ENCODE measurements around the gene ADCY4. TPM values are rescaled to one million over a fixed set of nuclear protein-coding genes. Genes with fewer than 3 reads are reported as not detected.

Gene ADCY4
- total RNA-seq, 1 experiment from 2014 or later: 0.17 TPM

DNA sequence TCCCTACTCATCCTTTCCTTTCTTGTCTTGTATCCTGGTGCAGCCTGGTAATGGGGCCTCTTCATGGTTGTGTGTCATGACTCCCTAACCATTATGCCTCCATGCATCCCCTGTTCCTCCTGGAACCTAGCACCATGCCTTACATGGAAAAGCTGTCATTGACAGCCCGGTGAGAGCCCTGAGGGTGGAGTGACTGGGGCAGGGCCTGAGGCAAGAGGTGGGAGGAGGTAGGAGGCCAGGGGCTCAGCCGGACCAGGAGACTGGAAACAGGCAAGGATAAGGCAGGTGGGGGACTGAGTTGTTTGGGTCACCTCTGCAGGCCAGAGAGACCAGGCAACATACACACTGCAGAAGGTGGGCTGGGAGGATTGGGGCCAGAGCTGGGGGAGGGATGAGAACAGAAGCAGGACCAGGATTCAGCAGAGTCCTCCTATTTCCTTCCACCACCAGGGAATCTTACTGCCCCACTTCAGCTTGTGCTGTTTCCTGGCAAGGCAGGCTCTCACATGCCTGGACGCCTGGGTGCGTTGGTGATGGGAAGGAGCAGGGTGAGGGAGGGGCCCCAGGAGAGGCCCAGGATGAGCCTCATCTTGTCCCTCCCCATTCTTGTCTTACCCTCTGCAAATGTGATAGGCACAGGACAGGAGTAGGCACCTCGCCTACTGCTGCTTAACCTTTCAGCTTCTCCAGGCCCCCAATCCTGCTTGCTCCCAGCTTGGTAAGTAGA, 25.2 kb downstream of the ADCY4 start, which contains the start of gene LTB4R2:
TSS of gene LTB4R2 (plus strand) at position 603 of the 727 bp plus-strand sequence. CDS start 525 bp downstream, outside the sequence.
- H3K36me3 ChIP-seq (replicated peaks; ENCODE audit: control insufficient read depth, insufficient read depth, low read length): peaks cover 22% of the 10 kb centered on the region
- no peak within 1 kb of the TSS for H3K4me3 ChIP-seq (ENCODE audit: insufficient read depth, low read depth, low read length)
- DNase-seq: no peak
- no peaks in the 10 kb centered on the region for H3K27me3 ChIP-seq (ENCODE audit: control insufficient read depth, insufficient read depth, low read length)

DNA sequence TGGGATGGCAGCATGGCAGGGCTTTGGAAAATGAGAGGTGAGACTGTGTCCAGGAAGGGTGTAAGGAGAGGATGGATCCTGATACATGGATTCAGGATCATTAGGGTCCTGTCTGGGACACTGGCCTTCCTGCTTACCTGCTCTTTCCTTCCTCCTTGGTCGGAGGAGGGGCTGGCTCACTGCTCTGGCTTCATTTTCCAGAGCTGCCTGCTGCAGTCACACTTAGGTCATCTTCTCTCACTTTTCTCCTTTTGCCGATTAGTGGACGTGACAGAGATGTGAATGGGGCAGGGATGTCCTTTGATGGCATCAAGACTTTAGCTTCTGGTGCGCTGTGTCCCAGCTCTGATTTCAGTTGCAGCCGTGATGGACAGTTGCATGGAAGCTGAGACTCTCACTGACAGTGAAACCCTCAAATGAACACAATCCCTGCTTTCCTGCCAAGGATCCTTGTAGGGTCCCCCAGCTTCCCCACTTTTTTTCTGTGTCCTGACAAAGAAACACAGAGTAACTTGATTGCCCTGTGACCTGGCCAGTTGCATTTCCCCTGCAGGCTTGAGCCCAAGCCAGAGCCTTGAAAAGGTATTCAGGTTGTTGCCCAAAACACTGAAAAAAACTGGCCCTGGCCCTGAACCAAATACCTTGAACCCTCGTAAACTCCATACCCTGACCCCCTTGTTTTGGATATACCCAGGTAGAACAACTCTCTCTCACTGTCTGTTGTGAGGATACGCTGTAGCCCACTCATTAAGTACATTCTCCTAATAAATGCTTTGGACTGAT, 26.3 kb downstream of the ADCY4 start:
- no peaks in the 10 kb centered on the region for H3K27me3 ChIP-seq (ENCODE audit: control insufficient read depth, insufficient read depth, low read length)
- H3K4me3 ChIP-seq (ENCODE audit: insufficient read depth, low read depth, low read length): no peak overlapping the region
- DNase-seq: no peak
- H3K36me3 ChIP-seq (replicated peaks; ENCODE audit: control insufficient read depth, insufficient read depth, low read length): peaks cover 32% of the 10 kb centered on the region

DNA sequence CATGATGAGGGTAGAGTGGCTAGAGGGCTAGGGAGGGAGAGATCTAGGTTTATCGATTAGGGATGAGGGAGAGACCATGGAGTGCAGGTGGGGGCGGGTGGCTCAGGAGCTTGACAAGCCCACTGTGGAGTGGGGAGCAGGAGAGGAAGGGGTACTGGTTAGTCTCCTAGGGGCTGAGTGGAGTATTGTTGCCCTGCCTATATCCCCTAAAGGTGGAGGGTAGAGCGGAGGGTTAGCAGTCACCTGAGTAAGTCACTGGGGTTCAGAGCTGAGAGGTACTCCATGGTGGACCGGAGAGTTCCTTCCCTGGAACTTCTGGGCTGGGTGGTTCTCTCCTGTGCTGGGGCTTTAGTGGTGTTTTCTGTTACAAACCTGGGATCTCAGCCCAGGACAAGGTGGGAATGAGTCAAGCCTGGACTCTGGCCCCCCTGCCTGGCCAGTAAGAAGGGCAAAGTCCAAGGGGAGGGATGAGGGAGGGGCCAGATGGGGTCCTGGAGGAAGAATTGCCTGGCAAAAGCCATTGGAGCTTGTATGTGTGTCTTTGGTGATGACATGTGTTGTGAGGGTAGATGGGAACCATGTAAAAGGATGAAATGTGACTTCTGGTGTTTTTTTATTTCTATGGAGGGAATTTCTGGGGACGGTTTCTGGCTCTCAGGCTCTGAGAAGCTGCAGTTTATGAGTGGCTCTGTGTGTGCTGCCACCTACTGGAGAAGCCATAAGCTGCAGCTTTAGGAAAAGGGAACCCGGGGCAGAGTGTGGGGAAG, 27.1 kb downstream of the ADCY4 start, which contains the start of gene CIDEB:
TSS of gene CIDEB (minus strand) at position 403 of the 767 bp plus-strand sequence. CDS start at position 284, 119 bp downstream.
- Histone ChIP-seq H3K36me3 (replicated peaks; ENCODE audit: control insufficient read depth, insufficient read depth, low read length) (peaks cover 36% of the 10 kb centered on the region), H3K27me3 (ENCODE audit: control insufficient read depth, insufficient read depth, low read length) (no peaks in the 10 kb centered on the region), H3K4me3 (ENCODE audit: insufficient read depth, low read depth, low read length) (no peak within 1 kb of the TSS)
- peak; percentile 90 for DNase-seq

DNA sequence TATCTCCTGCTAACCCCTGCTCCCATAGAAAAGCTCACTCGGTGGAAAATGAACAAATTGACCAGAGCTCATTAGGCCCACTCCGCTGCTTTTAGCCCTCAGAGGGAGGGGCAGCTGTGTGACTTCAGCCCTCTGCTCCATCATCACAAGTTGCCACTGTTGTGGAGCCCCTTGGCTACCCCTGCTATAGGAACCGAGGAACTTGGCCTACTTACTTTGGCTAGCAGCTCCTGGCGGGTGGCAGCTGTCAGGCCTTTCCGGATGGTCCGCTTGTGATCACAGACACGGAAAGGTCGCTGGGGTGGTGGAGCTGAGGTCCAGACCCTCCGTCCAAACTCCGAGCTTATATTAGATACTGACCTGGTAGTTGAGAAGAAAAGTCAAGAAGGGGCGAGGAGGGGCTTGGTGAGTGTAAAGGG, 27.7 kb downstream of the ADCY4 start:
- no peak for DNase-seq
- H3K27me3 ChIP-seq (ENCODE audit: control insufficient read depth, insufficient read depth, low read length): no peaks in the 10 kb centered on the region
- peaks cover 42% of the 10 kb centered on the region for H3K36me3 ChIP-seq (replicated peaks; ENCODE audit: control insufficient read depth, insufficient read depth, low read length)
- no peak overlapping the region for H3K4me3 ChIP-seq (ENCODE audit: insufficient read depth, low read depth, low read length)

DNA sequence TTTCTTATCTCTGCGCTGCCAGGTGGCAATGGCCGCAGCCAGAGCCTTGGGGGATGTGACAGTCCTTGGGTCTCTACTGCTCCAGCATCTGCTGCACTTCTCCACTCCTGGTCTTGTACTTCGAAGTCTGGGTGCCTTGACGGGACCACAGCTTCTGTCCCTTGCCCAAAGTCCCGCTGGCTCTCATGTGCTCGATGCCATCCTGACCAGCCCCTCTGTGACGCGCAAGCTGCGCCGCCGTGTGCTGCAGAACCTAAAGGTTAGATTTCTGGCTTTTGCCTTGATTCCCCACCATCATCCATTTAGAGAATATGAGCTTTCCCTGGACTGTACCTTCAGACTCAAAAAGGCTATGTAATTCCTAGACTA, 30.9 kb downstream of the ADCY4 start:
- Histone ChIP-seq H3K27me3 (ENCODE audit: control insufficient read depth, insufficient read depth, low read length) (no peaks in the 10 kb centered on the region), H3K36me3 (replicated peaks; ENCODE audit: control insufficient read depth, insufficient read depth, low read length) (peaks cover 47% of the 10 kb centered on the region), H3K4me3 (ENCODE audit: insufficient read depth, low read depth, low read length) (no peak overlapping the region)
- no peak for DNase-seq

DNA sequence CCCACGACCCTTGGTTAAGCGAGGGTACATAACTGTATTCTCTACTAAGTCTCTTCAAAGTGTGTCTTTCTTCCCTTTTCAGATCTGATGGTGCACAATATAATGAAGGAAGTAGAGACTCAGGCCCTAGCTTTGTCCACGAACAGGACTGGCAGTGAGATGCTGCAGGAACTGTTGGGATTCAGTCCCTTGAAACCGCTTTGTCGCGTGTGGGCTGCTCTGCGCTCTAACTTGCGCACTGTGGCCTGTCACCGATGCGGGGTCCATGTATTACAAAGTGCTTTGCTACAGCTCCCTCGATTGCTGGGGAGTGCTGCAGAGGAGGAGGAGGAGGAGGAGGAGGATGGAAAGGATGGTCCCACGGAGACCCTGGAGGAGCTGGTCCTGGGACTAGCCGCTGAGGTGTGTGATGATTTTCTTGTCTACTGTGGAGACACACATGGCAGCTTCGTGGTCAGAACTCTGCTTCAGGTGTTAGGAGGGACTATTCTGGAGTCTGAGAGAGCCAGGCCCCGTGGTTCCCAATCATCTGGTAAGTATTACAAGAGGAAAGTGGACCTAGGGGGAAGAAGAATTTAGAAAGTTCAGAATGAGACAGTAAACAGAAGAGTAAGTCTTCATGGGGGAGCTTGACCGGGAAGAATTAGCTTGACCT, 34.4 kb downstream of the ADCY4 start:
- Histone ChIP-seq H3K36me3 (replicated peaks; ENCODE audit: control insufficient read depth, insufficient read depth, low read length) (peaks cover 35% of the 10 kb centered on the region), H3K27me3 (ENCODE audit: control insufficient read depth, insufficient read depth, low read length) (no peaks in the 10 kb centered on the region), H3K4me3 (ENCODE audit: insufficient read depth, low read depth, low read length) (peak overlapping the region; percentile 82)
- DNase-seq: no peak

DNA sequence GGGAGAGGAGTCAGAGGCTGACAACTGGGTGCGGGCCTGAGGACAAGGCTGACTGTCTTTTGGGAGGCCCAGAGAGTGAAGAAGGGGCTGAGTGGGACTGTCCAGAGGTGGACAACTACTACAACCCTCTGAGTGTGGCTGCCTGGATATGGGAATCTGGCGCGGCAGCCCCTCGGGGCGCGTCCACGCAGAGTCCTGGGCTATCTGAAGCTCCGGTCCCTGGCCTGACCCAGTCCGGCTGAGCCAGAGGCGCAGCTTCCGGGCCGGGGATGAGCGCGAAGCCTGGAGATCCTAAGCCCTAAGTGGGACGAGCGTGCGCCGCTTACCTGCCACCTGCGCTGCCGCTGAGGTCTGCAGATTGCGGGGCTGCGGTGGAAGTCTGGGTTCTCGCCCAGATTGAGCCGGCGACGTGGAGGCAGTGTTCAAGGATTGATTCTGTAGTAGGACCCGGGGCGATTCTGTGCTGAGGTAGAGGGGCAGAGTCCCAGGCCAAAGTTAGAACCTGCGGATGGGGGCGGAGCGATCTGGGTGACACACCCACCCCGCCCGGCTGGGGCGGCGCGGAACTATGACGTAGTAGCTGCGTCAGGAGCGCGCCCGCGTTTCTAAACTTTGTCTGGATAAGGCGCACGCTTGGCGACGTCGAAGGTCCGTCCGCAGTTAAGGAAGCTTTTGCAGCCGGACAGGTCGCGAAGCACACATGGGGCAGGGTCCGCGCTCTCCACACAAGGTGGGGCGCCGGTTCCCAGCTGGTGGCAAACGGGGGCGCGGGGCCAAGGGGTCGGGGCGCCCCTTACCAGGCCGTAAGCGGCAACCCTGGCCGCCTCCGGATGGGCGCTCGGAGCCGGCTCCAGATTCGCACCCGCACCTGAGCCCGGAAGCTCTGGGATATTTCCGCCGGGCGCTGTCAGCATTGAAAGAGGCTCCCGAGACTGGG, 35.3 kb downstream of the ADCY4 start, which contains the start of the genes DHRS1 and NOP9:
TSS of gene DHRS1 (minus strand) at position 526 of the 937 bp plus-strand sequence. CDS start 674 bp downstream, outside the sequence.
TSS of gene NOP9 (plus strand) at position 596 of the 937 bp plus-strand sequence. CDS start at position 701, 105 bp downstream.
- H3K36me3 ChIP-seq (replicated peaks; ENCODE audit: control insufficient read depth, insufficient read depth, low read length): peaks cover 30% of the 10 kb centered on the region
- H3K4me3 ChIP-seq (ENCODE audit: insufficient read depth, low read depth, low read length): peak within 1 kb of the TSS; percentile 82
- DNase-seq: peak; percentile 99

DNA sequence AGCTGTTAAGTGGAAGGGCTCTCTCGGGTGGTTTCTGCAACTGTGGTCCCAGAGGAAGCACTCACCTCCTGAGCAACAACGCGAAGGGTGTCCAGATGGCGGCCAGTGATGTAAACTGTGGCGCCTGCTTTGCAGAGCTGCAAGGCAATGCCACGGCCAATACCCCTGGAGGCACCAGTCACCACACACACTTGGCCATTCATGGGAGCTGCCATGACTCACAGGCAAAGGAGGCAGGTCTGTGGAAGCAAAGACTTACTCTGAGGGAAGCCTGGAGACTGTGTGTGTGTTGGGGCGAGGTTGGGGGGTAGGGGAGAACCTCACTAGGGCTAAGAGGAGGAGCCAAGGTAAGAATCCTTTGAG, 36.0 kb downstream of the ADCY4 start:
- Histone ChIP-seq H3K36me3 (replicated peaks; ENCODE audit: control insufficient read depth, insufficient read depth, low read length) (peaks cover 24% of the 10 kb centered on the region), H3K4me3 (ENCODE audit: insufficient read depth, low read depth, low read length) (peak overlapping the region; percentile 82), H3K27me3 (ENCODE audit: control insufficient read depth, insufficient read depth, low read length) (no peaks in the 10 kb centered on the region)
- DNase-seq: no peak

More for the DNA sequence above, 35.3 kb downstream of the ADCY4 start, which contains the start of the genes DHRS1 and NOP9:
- H3K27me3 ChIP-seq (ENCODE audit: control insufficient read depth, insufficient read depth, low read length): no peaks in the 10 kb centered on the region

DNA sequence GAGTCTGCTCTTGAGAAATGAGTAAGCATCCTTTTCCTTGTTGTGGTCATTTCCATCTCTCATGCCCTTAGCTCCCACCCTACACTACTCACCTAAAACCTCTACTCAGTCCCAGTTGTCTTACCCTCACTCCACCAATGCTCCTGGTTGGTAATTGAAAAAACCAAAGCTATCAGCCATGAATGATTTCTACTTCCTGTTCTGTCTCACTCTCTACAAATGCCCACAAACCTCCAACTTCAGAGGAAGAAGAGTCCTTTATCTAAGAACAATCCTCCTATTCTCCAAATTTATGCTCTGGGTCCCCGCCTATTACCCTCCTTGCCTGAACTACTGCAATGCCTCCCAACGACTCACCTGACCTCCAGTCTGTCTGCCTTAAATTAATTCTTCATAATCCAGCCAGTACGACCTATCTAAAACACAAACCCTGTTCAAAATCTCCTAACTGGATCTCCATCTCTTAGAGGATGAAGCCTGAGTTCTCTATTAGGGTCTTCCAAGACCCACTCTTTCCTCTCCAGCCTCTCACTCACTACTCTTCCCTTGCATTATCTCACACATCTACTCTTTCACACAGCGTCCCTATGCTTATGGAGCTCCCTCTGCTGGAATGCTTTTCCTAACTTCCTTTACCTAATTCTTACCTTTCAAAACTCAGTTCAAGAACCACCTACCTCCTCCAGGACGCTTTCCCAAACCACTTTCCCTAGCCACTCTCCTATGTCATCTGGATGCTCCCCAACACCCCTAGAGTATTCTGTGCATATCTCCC, 37.5 kb downstream of the ADCY4 start:
- peak; percentile 75 for DNase-seq
- Histone ChIP-seq H3K36me3 (replicated peaks; ENCODE audit: control insufficient read depth, insufficient read depth, low read length) (peaks cover 12% of the 10 kb centered on the region), H3K4me3 (ENCODE audit: insufficient read depth, low read depth, low read length) (no peak overlapping the region), H3K27me3 (ENCODE audit: control insufficient read depth, insufficient read depth, low read length) (no peaks in the 10 kb centered on the region)

DNA sequence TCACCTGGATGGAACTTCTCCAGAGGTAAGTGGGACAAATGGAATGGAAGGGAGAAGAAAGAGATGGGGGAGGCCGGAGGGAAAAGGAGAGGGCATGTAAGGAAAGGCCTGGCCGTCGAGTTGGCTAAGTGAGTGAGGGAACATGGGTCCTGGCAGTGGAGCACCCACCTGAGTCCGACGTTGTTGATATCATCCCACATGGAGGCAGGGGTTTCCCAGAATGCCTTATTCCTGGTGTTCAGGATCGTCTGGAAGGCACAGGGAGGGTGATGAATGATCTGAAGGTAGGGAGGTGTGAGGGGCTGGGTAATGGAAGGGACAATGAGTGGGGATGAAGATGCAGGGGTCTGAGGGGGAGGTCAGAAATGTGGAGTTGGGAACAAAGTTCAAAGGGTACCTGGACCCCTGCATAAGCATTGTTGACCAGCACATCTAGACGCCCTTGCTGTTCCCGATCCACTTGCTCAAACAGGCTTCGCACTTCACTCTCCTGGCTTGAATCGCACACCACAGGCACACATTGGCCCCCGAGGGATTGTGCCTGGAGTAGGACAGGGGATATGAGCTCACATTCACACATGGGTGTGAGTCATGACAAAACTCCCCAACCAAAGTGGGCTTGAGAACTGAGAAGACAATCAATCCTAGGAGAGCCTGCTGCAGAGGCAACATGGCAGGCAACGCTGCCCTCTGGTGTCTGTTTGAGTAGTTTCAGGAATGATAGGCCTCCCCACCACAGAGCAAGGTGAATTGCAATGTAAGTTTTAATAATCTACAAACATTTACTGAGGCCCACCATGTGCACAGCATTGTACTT, 38.3 kb downstream of the ADCY4 start:
- peak; percentile 85 for DNase-seq
- Histone ChIP-seq H3K36me3 (replicated peaks; ENCODE audit: control insufficient read depth, insufficient read depth, low read length) (peaks cover 5% of the 10 kb centered on the region), H3K27me3 (ENCODE audit: control insufficient read depth, insufficient read depth, low read length) (no peaks in the 10 kb centered on the region), H3K4me3 (ENCODE audit: insufficient read depth, low read depth, low read length) (no peak overlapping the region)

DNA sequence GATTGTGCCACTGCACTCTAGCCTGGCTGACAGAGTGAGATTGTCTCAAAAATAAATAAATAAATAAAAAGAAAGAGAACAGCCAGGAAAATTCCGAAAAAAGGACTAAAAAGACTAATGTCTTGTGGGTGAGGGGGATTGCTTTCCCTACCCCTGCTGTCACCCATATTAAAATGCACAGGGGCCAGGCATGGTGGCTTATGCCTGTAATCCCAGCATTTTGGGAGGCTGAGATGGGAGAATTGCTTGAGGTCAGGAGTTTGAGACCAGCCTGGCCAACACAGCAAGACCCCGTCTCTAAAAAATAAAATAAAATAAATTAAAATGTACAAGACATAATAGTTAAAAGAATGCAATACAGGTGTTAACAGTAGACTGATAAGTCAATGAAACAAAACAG, 41.3 kb downstream of the ADCY4 start:
- H3K27me3 ChIP-seq (ENCODE audit: control insufficient read depth, insufficient read depth, low read length): no peaks in the 10 kb centered on the region
- DNase-seq: no peak
- peaks cover 8% of the 10 kb centered on the region for H3K36me3 ChIP-seq (replicated peaks; ENCODE audit: control insufficient read depth, insufficient read depth, low read length)
- H3K4me3 ChIP-seq (ENCODE audit: insufficient read depth, low read depth, low read length): no peak overlapping the region
